Measurements from ENCODE around the gene VTI1A. TPM values are rescaled to one million over a fixed set of nuclear protein-coding genes. Genes with fewer than 3 reads are reported as not detected.

VTI1A gene
- total and polyA plus RNA-seq, 2 of the 13 experiments (the other 11 are each of a cell fraction or from before 2014, with no cell fraction given) = 11.7 to 32.7 TPM

DNA sequence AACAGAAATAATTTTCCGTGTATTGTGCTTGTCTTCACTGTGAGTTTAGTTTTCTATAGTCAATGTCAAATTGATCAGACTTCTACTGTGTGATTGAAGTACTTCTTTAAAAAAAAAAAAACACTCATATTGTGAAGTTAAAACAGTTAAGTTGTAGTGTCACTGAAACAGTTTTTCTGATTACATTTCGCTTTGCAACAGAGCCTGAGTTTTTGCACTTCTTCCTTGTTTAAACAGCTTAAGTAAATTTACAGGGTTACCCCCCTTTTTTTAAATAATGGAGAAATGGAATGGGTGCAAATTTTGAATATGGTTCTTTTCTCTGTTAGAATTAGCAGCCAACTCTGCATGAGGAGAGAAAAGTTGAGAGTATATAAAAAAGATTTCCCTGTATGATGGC is 117.3 kb downstream of the VTI1A start (continued):
- TF ChIP-seq, protein P1, sequence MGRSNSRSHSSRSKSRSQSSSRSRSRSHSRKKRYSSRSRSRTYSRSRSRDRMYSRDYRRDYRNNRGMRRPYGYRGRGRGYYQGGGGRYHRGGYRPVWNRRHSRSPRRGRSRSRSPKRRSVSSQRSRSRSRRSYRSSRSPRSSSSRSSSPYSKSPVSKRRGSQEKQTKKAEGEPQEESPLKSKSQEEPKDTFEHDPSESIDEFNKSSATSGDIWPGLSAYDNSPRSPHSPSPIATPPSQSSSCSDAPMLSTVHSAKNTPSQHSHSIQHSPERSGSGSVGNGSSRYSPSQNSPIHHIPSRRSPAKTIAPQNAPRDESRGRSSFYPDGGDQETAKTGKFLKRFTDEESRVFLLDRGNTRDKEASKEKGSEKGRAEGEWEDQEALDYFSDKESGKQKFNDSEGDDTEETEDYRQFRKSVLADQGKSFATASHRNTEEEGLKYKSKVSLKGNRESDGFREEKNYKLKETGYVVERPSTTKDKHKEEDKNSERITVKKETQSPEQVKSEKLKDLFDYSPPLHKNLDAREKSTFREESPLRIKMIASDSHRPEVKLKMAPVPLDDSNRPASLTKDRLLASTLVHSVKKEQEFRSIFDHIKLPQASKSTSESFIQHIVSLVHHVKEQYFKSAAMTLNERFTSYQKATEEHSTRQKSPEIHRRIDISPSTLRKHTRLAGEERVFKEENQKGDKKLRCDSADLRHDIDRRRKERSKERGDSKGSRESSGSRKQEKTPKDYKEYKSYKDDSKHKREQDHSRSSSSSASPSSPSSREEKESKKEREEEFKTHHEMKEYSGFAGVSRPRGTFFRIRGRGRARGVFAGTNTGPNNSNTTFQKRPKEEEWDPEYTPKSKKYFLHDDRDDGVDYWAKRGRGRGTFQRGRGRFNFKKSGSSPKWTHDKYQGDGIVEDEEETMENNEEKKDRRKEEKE (IDR thresholded peaks at IDR 0.05) = no peak
- TF ChIP-seq DPF2 (CRISPR knock-in tag; IDR thresholded peaks at IDR 0.05; ENCODE audit: borderline replicate concordance, low read depth) = no peak
- no peak for TF ChIP-seq ZNF160 (CRISPR knock-in tag; IDR thresholded peaks at IDR 0.05)
- peak; percentile 34; the same call in 1 of the 2 replicates for TF ChIP-seq ZKSCAN8 (CRISPR knock-in tag; IDR thresholded peaks at IDR 0.05; ENCODE audit: borderline replicate concordance)
- TF ChIP-seq ZNF773 (CRISPR knock-in tag; IDR thresholded peaks at IDR 0.05; ENCODE audit: borderline replicate concordance) = no peak
- no peak for TF ChIP-seq ATM (IDR thresholded peaks at IDR 0.05; ENCODE audit: borderline replicate concordance)
- TF ChIP-seq, protein P2, sequence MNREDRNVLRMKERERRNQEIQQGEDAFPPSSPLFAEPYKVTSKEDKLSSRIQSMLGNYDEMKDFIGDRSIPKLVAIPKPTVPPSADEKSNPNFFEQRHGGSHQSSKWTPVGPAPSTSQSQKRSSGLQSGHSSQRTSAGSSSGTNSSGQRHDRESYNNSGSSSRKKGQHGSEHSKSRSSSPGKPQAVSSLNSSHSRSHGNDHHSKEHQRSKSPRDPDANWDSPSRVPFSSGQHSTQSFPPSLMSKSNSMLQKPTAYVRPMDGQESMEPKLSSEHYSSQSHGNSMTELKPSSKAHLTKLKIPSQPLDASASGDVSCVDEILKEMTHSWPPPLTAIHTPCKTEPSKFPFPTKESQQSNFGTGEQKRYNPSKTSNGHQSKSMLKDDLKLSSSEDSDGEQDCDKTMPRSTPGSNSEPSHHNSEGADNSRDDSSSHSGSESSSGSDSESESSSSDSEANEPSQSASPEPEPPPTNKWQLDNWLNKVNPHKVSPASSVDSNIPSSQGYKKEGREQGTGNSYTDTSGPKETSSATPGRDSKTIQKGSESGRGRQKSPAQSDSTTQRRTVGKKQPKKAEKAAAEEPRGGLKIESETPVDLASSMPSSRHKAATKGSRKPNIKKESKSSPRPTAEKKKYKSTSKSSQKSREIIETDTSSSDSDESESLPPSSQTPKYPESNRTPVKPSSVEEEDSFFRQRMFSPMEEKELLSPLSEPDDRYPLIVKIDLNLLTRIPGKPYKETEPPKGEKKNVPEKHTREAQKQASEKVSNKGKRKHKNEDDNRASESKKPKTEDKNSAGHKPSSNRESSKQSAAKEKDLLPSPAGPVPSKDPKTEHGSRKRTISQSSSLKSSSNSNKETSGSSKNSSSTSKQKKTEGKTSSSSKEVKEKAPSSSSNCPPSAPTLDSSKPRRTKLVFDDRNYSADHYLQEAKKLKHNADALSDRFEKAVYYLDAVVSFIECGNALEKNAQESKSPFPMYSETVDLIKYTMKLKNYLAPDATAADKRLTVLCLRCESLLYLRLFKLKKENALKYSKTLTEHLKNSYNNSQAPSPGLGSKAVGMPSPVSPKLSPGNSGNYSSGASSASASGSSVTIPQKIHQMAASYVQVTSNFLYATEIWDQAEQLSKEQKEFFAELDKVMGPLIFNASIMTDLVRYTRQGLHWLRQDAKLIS (CRISPR knock-in tag; IDR thresholded peaks at IDR 0.05) = no peak
- TF ChIP-seq, protein P3, sequence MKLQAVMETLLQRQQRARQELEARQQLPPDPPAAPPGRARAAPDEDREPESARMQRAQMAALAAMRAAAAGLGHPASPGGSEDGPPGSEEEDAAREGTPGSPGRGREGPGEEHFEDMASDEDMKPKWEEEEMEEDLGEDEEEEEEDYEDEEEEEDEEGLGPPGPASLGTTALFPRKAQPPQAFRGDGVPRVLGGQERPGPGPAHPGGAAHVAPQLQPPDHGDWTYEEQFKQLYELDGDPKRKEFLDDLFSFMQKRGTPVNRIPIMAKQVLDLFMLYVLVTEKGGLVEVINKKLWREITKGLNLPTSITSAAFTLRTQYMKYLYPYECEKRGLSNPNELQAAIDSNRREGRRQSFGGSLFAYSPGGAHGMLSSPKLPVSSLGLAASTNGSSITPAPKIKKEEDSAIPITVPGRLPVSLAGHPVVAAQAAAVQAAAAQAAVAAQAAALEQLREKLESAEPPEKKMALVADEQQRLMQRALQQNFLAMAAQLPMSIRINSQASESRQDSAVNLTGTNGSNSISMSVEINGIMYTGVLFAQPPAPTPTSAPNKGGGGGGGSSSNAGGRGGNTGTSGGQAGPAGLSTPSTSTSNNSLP (IDR thresholded peaks at IDR 0.05; ENCODE audit: low read depth, low read length) = no peak
- TF ChIP-seq KDM5A (IDR thresholded peaks at IDR 0.05; ENCODE audit: borderline replicate concordance, low read length) = no peak
- TF ChIP-seq ZNF138 (CRISPR knock-in tag; IDR thresholded peaks at IDR 0.05; ENCODE audit: low read depth) = no peak
- TF ChIP-seq ZNF468 (CRISPR knock-in tag; IDR thresholded peaks at IDR 0.05) = no peak
- TF ChIP-seq CREM (IDR thresholded peaks at IDR 0.05) = peak; percentile 33; the same call in 1 of the 2 replicates
- no peak for TF ChIP-seq CREM (CRISPR knock-in tag; IDR thresholded peaks at IDR 0.05)
- TF ChIP-seq KAT8 (CRISPR knock-in tag; IDR thresholded peaks at IDR 0.05) = no peak
- TF ChIP-seq, protein P4, sequence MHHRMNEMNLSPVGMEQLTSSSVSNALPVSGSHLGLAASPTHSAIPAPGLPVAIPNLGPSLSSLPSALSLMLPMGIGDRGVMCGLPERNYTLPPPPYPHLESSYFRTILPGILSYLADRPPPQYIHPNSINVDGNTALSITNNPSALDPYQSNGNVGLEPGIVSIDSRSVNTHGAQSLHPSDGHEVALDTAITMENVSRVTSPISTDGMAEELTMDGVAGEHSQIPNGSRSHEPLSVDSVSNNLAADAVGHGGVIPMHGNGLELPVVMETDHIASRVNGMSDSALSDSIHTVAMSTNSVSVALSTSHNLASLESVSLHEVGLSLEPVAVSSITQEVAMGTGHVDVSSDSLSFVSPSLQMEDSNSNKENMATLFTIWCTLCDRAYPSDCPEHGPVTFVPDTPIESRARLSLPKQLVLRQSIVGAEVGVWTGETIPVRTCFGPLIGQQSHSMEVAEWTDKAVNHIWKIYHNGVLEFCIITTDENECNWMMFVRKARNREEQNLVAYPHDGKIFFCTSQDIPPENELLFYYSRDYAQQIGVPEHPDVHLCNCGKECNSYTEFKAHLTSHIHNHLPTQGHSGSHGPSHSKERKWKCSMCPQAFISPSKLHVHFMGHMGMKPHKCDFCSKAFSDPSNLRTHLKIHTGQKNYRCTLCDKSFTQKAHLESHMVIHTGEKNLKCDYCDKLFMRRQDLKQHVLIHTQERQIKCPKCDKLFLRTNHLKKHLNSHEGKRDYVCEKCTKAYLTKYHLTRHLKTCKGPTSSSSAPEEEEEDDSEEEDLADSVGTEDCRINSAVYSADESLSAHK (CRISPR knock-in tag; IDR thresholded peaks at IDR 0.05; ENCODE audit: borderline replicate concordance) = no peak
- TF ChIP-seq RXRB (CRISPR knock-in tag; IDR thresholded peaks at IDR 0.05; ENCODE audit: borderline replicate concordance) = 0 out of 2 replicates have a peak, but pooled peaks have one; percentile 47
- TF ChIP-seq TRIM24 (CRISPR knock-in tag; IDR thresholded peaks at IDR 0.05) = no peak
- TF ChIP-seq SIX1 (CRISPR knock-in tag; IDR thresholded peaks at IDR 0.05; ENCODE audit: borderline replicate concordance) = peak; percentile 46; the same call in 1 of the 2 replicates
- no peak for TF ChIP-seq NFYC (CRISPR knock-in tag; IDR thresholded peaks at IDR 0.05)

Data from HepG2 (cell line).